Naive B cell (primary cell): ENCODE results near the gene PAPOLA. TPM values are rescaled to one million over a fixed set of nuclear protein-coding genes. Genes with fewer than 3 reads are reported as not detected.
"Not testable (repeated sequence)": the region's sequence is repeated elsewhere in the genome, so short reads cannot be mapped to it uniquely, and the experiment has no call there.

Source experiments
- ATAC-seq, 2 donors: fragments of 150-1000 bp; cut with Tn5 transposase; 2 replicates each; pipeline ENCODE4 v1.10.0; 2021; ENCODE audit warnings: low read depth in 2 of 2, mild to moderate bottlenecking in 2 of 2, moderate library complexity in 2 of 2
- DNase-seq: peaks from one replicate; pipeline ENCODE4 v3.0.0; 2022
- H3K27ac Mint-ChIP-seq, 6 donors: one replicate each; pipeline ENCODE4 v1.8.0; 2020 to 2022; ENCODE audit warnings: mild to moderate bottlenecking in 6 of 6, mixed read lengths in 6 of 6, moderate library complexity in 5 of 6, inconsistent platforms in 2 of 6
- H3K27me3 Mint-ChIP-seq, 3 donors: one replicate each; pipeline ENCODE4 v1.8.0; 2021 to 2022; ENCODE audit warnings: mixed read lengths in 3 of 3, mild to moderate bottlenecking in 1 of 3
- H3K36me3 Mint-ChIP-seq, 2 donors: one replicate each; pipeline ENCODE4 v1.8.0; 2020 to 2022; ENCODE audit warnings: mixed read lengths in 2 of 2, inconsistent platforms in 1 of 2, mild to moderate bottlenecking in 1 of 2
- H3K4me1 Mint-ChIP-seq, 3 donors: one replicate each; pipeline ENCODE4 v1.8.0; 2020 to 2022; ENCODE audit warnings: mixed read lengths in 3 of 3, inconsistent platforms in 1 of 3, mild to moderate bottlenecking in 1 of 3, moderate library complexity in 1 of 3
- H3K4me3 Mint-ChIP-seq, 8 donors: one replicate each; pipeline ENCODE4 v1.8.0; 2020 to 2022; ENCODE audit warnings: mild to moderate bottlenecking in 8 of 8, mixed read lengths in 8 of 8, moderate library complexity in 8 of 8, inconsistent platforms in 2 of 8
- H3K9me3 Mint-ChIP-seq, 7 donors: one replicate each; pipeline ENCODE4 v1.8.0; 2020 to 2022; ENCODE audit warnings: mixed read lengths in 7 of 7, mild to moderate bottlenecking in 5 of 7, inconsistent platforms in 2 of 7, moderate library complexity in 1 of 7
- polyA plus RNA-seq, 6 donors: library from polyadenylated mRNA; unstranded; fragments of 300-500 nt; fragmentation: Illumina TruSeq; gene quantifications; one replicate each; pipeline ENCODE4 v1.2.3, GENCODE V29; 2021; ENCODE audit warnings: low read depth in 6 of 6

Gene PAPOLA
- 100 to 1,000 TPM; 100 to 157 (median 128) TPM for polyA plus RNA-seq

DNA sequence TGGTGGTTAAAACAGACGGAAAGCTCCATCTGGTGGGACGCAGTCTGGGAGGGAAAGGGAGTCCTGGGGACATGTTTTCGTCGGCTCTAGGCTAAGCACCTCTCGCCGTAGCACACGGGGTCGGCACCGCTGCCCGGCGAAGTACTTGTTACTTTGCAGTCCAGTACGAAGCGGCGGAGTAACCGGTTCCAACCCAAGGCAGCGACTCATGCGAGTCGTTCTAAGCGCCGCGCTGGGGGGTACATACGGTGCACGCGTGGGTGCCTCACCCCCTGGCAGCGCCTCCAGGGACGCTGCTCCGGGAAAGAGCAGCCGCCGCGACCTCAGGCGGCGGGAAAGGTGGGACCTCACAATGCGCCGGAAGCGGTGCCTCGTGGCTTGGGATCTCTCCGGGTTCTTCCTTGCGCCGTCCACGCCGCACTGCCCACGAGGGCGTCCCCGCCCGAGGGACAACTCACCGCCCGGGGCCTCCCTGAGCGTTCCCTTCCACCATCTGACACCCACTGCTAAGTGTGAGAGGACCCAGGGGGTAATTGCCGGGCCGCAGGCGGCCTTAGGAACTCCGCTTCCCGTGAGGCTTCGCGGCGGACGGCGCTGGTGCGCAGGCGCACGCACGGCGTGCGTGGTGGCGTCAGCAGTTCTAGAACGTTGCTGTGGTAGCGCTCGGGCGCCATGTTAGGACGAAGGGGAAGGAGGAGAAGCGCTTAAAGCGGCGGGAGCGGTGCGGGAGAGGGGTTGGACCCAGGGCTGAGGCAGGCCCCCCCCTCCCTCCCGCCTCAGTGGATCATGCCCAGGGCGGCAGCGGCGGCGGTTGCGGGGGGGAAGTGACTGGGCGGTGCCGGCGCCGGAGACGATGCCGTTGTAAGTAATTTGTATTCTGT is at the start of gene PAPOLA:
Gene PAPOLA (plus strand): TSS at position 643 of the 881 bp plus-strand sequence. CDS start 211 bp downstream, at position 854.
- Mint-ChIP-seq H3K27ac (peak within 1 kb of the TSS; percentile 96 to 99 (median 99)), H3K4me1 (peaks cover 50 to 70% (median 58%) of the 10 kb centered on the region in 3 donors), H3K4me3 (peak within 1 kb of the TSS; percentile 90 to 100 (median 98)), H3K27me3 (no peaks in the 10 kb centered on the region), H3K9me3 (no peaks in the 10 kb centered on the region), H3K36me3 (peaks cover 0 to 16% of the 10 kb centered on the region in 2 donors)
- peak; percentile 88 to 89 for ATAC-seq
- DNase-seq: peak; percentile 96

DNA sequence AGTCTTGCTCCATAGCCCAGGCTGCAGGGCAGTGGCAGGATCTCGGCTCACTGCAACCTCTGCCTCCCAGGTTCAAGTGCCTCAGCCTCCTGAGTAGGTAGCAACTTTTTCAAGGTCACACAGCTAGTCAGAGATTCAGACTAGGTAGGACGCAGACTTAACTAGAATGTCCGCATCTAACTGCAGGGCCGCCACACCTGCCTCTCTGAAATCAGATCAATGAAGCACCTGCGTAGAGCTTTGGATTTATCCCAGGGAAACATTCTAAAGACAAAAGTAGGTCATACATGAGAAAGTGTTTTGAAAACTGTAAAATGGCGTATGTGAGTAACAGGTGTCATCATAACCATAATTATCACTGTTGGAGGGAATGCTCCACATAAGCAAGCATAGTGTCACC is 49.5 kb upstream of the PAPOLA start:
- H3K4me1 Mint-ChIP-seq: peaks cover 0 to under 1% (median 0%) of the 10 kb centered on the region in 3 donors
- H3K4me3 Mint-ChIP-seq: no peak overlapping the region
- peaks cover 0 to 19% (median 2%) of the 10 kb centered on the region in 3 donors for H3K27me3 Mint-ChIP-seq
- no peak overlapping the region for H3K27ac Mint-ChIP-seq
- peaks cover 0 to 4% of the 10 kb centered on the region in 2 donors for H3K36me3 Mint-ChIP-seq
- DNase-seq: no peak
- H3K9me3 Mint-ChIP-seq: no peaks in the 10 kb centered on the region
- ATAC-seq: no peak

DNA sequence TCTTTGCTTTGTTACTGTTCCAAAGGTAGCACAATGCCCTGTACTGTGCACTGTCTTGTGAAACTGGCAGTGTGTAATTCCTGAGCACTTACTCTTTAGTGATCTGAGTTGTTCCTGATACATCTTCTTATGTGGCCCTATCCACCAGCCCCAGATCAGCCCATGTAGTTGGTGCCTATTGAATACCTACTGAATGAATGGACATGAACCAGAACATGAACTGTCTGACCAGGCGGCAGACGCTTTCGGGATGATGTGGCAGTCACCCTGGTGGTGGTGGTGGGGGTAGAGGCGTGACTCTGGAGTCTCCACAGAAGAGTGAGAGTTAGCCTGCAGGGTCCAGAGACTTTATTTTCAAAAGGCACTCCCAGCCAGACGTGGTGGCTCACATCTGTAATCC is 46.6 kb upstream of the PAPOLA start:
- H3K4me3 Mint-ChIP-seq: no peak overlapping the region
- no peak for ATAC-seq

DNA sequence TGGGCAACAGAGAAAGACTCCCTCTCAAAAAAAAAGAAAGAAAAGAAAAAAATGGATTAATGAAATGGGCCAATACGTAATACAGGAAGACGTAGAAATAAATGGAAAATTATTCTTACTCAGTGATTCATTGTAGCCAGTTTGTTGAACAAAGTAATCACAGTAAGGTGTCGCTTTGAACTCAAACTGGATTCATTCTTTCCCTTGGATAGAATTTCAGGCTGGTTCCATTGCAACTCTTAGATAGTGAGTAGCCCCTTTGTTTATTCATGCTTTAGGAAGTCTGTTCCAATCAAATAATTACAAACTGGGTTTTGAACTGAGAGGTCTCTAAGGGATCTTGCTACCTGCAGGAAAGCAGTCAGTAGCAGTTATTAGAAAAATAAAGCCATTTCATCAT is 42.3 kb upstream of the PAPOLA start:
- Mint-ChIP-seq H3K4me3 (no peak overlapping the region), H3K36me3 (peaks cover 0 to 4% of the 10 kb centered on the region in 2 donors), H3K9me3 (no peaks in the 10 kb centered on the region), H3K27me3 (peaks cover 0 to 27% (median 15%) of the 10 kb centered on the region in 3 donors), H3K4me1 (peaks cover 9 to 24% (median 9%) of the 10 kb centered on the region in 3 donors), H3K27ac (peak overlapping the region in 1 of 6 donors; percentile 64)
- ATAC-seq (no peak), DNase-seq (no peak)

More for the DNA sequence above, 46.6 kb upstream of the PAPOLA start:
- Mint-ChIP-seq H3K27me3 (peaks cover 0 to 27% (median 12%) of the 10 kb centered on the region in 3 donors), H3K4me1 (peaks cover 2 to 9% (median 5%) of the 10 kb centered on the region in 3 donors), H3K27ac (peak overlapping the region in 1 of 6 donors; percentile 4), H3K9me3 (no peaks in the 10 kb centered on the region), H3K36me3 (peaks cover 0 to 4% of the 10 kb centered on the region in 2 donors)
- no peak for DNase-seq

DNA sequence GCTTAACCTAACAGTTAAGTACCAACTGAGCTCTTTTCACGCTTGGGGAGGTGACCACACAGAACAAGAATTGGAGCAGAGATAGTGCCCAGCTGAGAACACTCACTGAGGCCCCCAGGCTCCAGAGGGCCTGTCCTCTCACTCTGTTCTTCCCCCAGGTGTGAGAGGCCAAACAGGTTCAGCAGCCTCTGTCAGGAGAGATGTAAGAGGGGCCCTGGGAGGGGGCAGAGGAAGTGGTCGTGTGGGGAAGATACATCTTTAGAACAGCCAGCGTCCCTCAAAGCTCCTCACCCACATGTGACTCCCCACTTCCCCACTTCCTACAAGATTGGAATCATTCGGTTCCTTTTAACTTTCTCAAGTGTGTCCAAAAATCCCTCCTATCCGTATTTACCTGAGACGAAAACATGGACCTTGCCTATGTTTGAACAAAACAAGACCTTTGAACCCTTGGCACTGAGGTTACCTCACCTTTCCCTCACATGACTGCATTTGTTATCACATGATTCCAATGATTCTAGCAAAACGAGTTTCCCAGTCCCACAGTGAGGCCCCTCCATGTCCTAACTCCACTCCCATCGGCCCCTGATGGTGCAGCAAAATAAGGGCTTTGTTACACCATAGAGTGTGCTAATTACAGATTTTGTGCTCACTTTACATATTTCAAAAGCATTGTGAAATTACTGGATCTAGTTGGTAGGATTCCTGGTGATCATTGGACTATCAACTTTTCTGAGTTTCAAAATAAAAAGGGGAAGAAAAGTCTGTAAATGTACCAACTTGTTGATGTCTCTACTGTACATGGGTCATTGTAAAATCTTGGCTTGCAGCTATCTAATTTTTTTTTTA is 40.0 kb upstream of the PAPOLA start:
- ATAC-seq (no peak), DNase-seq (no peak)
- peaks cover 9 to 24% (median 9%) of the 10 kb centered on the region in 3 donors for H3K4me1 Mint-ChIP-seq

DNA sequence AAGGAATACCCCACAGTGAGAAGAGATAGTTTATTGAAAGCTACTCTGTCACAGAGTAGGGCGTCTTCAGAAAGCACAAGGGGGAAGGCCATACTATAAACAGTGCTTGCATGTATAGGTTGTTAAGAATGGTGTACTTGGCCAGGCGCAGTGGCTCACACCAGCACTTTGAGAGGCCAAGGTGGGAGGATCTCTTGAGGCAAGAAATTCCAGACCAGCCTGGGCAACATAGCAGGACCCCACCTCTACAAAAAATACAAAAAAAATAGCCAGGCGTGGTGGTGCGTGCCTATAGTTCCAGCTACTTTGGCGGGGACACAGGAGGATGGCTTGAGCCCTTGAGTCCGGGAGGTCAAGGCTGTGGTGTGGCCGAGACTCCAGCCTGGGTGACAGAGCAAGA is 38.0 kb upstream of the PAPOLA start:
- Mint-ChIP-seq H3K9me3 (no peaks in the 10 kb centered on the region), H3K27me3 (peaks cover 0 to 10% (median 8%) of the 10 kb centered on the region in 3 donors), H3K4me1 (peaks cover 9 to 20% (median 9%) of the 10 kb centered on the region in 3 donors), H3K27ac (peak overlapping the region in 1 of 6 donors; percentile 38), H3K4me3 (no peak overlapping the region), H3K36me3 (no peaks in the 10 kb centered on the region)
- no peak for ATAC-seq
- no peak for DNase-seq

More for the DNA sequence above, 40.0 kb upstream of the PAPOLA start:
- Mint-ChIP-seq H3K4me3 (no peak overlapping the region), H3K9me3 (no peaks in the 10 kb centered on the region), H3K27me3 (peaks cover 0 to 15% (median 14%) of the 10 kb centered on the region in 3 donors), H3K36me3 (no peaks in the 10 kb centered on the region), H3K27ac (peak overlapping the region in 1 of 6 donors; percentile 59)

DNA sequence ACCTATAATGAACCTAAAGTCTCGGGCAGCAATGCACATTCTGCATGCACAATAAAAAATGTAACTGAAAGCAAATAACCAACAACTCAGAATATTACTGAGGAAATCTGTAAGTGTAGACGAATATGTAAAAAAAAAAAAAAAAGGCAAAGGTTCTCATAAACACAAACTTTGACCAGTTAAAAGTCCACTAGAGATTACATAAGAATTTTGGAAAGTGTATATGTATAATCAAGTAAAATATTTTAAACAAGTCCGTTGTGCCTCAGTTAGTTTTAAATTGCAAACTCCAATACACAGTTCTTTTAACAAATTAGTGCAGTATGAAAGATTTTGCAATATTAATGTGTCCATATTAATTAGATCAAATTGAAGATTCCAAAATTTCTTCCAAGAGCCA is 35.3 kb upstream of the PAPOLA start:
- ATAC-seq (no peak), DNase-seq (no peak)
- Mint-ChIP-seq H3K36me3 (no peaks in the 10 kb centered on the region), H3K4me3 (no peak overlapping the region), H3K4me1 (peaks cover 3 to 6% (median 4%) of the 10 kb centered on the region in 3 donors), H3K27ac (no peak overlapping the region), H3K27me3 (peaks cover 0 to 3% (median 0%) of the 10 kb centered on the region in 3 donors), H3K9me3 (no peaks in the 10 kb centered on the region)

DNA sequence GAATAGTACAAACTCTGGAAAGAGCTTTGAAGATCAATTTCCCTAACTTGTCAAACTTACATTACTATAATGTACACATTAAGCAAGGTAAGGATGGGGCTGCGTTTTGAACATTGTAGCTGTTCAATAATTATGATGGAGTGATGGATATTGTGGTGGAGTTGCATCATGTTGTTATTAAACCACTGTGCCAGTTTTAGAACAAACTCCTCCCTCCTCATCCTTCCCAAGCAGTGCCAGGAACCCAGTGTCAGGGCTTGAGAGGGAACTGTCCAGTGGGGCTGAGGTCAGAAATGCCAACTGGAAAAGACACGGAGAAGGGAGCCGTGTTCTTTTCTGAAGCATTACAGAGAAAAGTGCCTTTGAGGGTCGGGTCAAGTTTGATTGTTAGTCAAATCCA is 31.9 kb upstream of the PAPOLA start:
- H3K27me3 Mint-ChIP-seq: peaks cover 0 to 11% (median 3%) of the 10 kb centered on the region in 3 donors
- H3K9me3 Mint-ChIP-seq: peaks cover 0 to 2% (median 0%) of the 10 kb centered on the region in 7 donors
- no peak overlapping the region for H3K4me3 Mint-ChIP-seq
- H3K4me1 Mint-ChIP-seq: no peaks in the 10 kb centered on the region
- no peak overlapping the region for H3K27ac Mint-ChIP-seq
- ATAC-seq (no peak), DNase-seq (no peak)
- H3K36me3 Mint-ChIP-seq: no peaks in the 10 kb centered on the region

DNA sequence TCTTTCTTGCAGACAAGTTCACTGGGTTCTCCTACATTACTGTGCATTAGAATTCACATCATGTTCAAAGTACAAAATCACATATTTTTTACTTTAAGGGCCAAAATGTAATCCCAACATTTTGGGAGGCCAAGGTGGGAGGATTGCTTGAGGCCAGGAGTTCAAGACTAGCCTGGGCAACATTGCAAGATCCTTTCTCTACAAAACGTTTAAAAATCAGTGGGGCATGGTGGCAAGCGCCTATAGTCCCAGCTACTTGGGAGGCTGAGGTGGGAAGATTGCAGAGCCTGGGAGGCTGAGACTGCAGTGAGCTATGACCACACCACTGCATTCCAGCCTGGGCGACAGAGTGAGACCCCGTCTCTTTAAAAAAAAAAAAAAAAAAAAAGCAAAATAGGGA is 31.2 kb upstream of the PAPOLA start:
- H3K4me3 Mint-ChIP-seq, H3K9me3 Mint-ChIP-seq, H3K4me1 Mint-ChIP-seq, H3K27ac Mint-ChIP-seq, DNase-seq, H3K36me3 Mint-ChIP-seq, ATAC-seq: not testable (repeated sequence)
- H3K27me3 Mint-ChIP-seq: peaks cover 0 to 11% (median 3%) of the 10 kb centered on the region in 3 donors

DNA sequence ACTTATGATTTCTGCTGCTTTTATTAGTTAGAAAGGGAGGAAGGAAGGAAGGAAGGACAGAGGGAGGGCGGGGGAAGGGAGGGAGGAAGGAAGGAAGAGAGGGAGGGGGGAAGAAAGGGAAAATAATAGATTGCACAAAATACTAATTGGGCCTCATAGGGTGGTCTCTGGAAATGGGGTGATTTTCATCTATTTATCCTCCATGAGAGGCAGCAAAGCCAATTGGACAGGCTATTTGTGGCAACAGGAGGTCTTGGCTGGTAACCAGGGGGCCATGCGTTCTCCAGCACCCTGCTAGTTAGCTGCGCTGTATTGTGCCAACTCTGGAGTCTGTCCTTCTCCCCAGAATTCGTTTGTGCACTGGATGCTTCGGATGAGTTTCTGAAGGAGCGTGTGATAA is 24.1 kb upstream of the PAPOLA start:
- Mint-ChIP-seq H3K9me3 (peaks cover 0 to 2% (median 0%) of the 10 kb centered on the region in 7 donors), H3K4me3 (no peak overlapping the region)
- ATAC-seq: no peak

DNA sequence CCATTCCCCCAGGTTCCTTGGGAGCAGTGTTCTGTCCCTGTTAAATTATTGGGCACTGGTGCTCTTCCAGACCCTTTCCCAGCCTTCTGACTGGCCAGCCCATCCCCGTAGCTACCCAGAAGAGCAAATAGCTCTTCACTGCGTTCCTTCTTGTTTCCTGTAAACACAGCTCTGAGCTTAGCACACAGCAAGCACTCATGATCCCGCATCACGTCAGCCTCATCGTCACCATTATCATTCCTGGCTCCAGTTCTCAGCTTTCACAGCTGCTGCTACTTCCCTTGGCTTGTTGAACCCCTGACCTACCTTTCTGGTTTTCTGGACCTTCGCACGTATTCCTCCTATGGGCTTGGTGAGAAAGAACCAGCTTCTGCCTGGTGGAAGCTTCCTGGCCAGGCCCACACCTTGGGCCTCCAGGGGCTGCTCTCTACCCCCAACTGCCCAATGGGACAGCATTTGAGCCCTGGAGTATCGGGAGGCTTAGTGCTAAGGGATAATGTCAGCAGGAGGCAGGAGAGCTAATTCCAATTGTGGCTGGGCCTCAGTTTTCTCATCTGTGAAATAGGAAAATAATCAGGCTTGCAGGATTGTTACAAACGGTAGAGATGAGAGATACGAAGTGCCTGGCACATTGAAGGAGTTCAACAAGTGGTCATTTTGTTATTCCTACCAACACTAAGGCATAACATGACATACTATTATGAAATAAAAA is 22.6 kb upstream of the PAPOLA start:
- Mint-ChIP-seq H3K4me1 (peaks cover 6 to 22% (median 22%) of the 10 kb centered on the region in 3 donors), H3K4me3 (no peak overlapping the region), H3K9me3 (peaks cover 0 to 5% (median 0%) of the 10 kb centered on the region in 7 donors), H3K27ac (peak overlapping the region in 3 of 6 donors; percentile 56 to 87 (median 74)), H3K27me3 (peaks cover 0 to 6% (median 0%) of the 10 kb centered on the region in 3 donors), H3K36me3 (peaks cover 0 to 6% of the 10 kb centered on the region in 2 donors)
- ATAC-seq (no peak), DNase-seq (no peak)

More for the DNA sequence above, 24.1 kb upstream of the PAPOLA start:
- peaks cover 0 to 11% (median 0%) of the 10 kb centered on the region in 3 donors for H3K27me3 Mint-ChIP-seq
- no peak for DNase-seq
- peaks cover 0 to 17% (median 15%) of the 10 kb centered on the region in 3 donors for H3K4me1 Mint-ChIP-seq
- no peaks in the 10 kb centered on the region for H3K36me3 Mint-ChIP-seq
- peak overlapping the region in 1 of 6 donors; percentile 42 for H3K27ac Mint-ChIP-seq

DNA sequence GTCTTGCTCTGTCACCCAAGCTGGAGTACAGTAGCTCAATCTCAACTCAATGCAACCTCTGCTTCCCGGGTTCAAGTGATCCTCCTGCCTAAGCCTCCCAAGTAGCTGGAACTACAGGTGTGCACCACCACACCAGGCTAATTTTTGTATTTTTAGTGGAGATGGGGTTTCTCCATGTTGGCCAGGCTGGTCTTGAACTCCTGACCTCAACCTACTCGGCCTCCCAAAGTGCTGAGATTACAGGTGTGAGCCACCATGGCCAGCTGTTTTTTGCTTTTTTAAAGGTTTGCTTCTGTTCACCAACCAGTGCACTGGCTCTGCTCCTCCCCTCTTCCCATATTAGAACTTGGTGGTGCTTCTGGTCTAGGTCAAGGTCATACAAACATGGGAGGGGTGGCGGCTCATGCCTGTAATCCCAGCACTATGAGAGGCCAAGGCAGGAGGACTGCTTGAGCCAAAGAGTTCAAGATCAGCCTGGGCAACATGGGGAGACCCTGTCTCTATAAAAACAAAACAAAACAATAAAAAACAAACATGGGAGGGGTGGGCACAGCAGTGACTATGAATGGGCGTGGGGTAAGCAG is 20.4 kb upstream of the PAPOLA start:
- Mint-ChIP-seq H3K36me3 (peaks cover 0 to 8% of the 10 kb centered on the region in 2 donors), H3K4me3 (peak overlapping the region in 1 of 8 donors; percentile 67), H3K4me1 (peaks cover 22 to 42% (median 42%) of the 10 kb centered on the region in 3 donors), H3K27me3 (no peaks in the 10 kb centered on the region), H3K9me3 (peaks cover 0 to 3% (median 0%) of the 10 kb centered on the region in 7 donors), H3K27ac (peak overlapping the region in 1 of 6 donors; percentile 68)
- DNase-seq: no peak
- no peak for ATAC-seq
